Neural progenitor cell (in vitro differentiated cells): ENCODE results near the gene CSRNP3. TPM values are rescaled to one million over a fixed set of nuclear protein-coding genes. Genes with fewer than 3 reads are reported as not detected.
A peak's percentile ranks its signal among the peaks of the same experiment; 100 is the strongest.

Experiments
- DNase-seq: peaks from one replicate; pipeline ENCODE4 v3.0.0-alpha.2; 2016; ENCODE audit warnings: low spot score
- H2AFZ ChIP-seq: fragments of 200-600 bp; sonication (generic); replicated peaks from 2 replicates; pipeline ENCODE4 v1.6.1; 2016; ENCODE audit warnings: antibody characterized with exemption
- H3F3A ChIP-seq: fragments of 200-600 bp; sonication (generic); 2 replicates; pipeline ENCODE4 v1.6.1; 2016; ENCODE audit warnings: antibody characterized with exemption, low read depth
- H3K27ac ChIP-seq: fragments of 200-600 bp; sonication (generic); 2 replicates; pipeline ENCODE4 v1.5.1; 2016; ENCODE audit warnings: mild to moderate bottlenecking
- H3K27me3 ChIP-seq: fragments of 200-600 bp; sonication (generic); 2 replicates; pipeline ENCODE4 v1.6.1; 2016; ENCODE audit warnings: mild to moderate bottlenecking, moderate library complexity
- H3K36me3 ChIP-seq: fragments of 200-600 bp; sonication (generic); 2 replicates; pipeline ENCODE4 v1.5.1; 2016
- H3K4me1 ChIP-seq: fragments of 200-600 bp; sonication (generic); 2 replicates; pipeline ENCODE4 v1.6.1; 2016; ENCODE audit warnings: mixed run types
- H3K4me2 ChIP-seq: fragments of 200-600 bp; sonication (generic); 2 replicates; pipeline ENCODE4 v1.6.1; 2016
- H3K4me3 ChIP-seq: fragments of 200-600 bp; sonication (generic); 2 replicates; pipeline ENCODE4 v1.5.1; 2016
- H3K79me2 ChIP-seq: fragments of 200-600 bp; sonication (generic); 2 replicates; pipeline ENCODE4 v1.6.1; 2016; ENCODE audit warnings: low read depth
- H3K9ac ChIP-seq: fragments of 200-600 bp; sonication (generic); 2 replicates; pipeline ENCODE4 v1.6.1; 2016
- H3K9me3 ChIP-seq: fragments of 200-600 bp; sonication (generic); 2 replicates; pipeline ENCODE4 v1.5.1; 2016; ENCODE audit warnings: low read depth
- H4K20me1 ChIP-seq: fragments of 200-600 bp; sonication (generic); 2 replicates; pipeline ENCODE4 v1.6.1; 2016; ENCODE audit warnings: low read depth
- H3K27ac Mint-ChIP-seq: 3 replicates; pipeline ENCODE4 v1.8.0; 2021; ENCODE audit warnings: mixed read lengths
- H3K27me3 Mint-ChIP-seq: 2 replicates; pipeline ENCODE4 v1.8.0; 2022; ENCODE audit warnings: low read depth, mild to moderate bottlenecking, inconsistent platforms, moderate library complexity, mixed read lengths; ENCODE audit not compliant: insufficient read depth
- H3K36me3 Mint-ChIP-seq: 3 replicates; pipeline ENCODE4 v1.8.0; 2021; ENCODE audit warnings: mixed read lengths
- H3K4me1 Mint-ChIP-seq: 3 replicates; pipeline ENCODE4 v1.8.0; 2021; ENCODE audit warnings: mixed read lengths
- H3K4me3 Mint-ChIP-seq: 3 replicates; pipeline ENCODE4 v1.8.0; 2021; ENCODE audit warnings: mild to moderate bottlenecking, moderate library complexity, mixed read lengths
- H3K9me3 Mint-ChIP-seq: 3 replicates; pipeline ENCODE4 v1.8.0; 2020; ENCODE audit warnings: mixed read lengths
- EZH2 ChIP-seq: fragments of 200-600 bp; sonication (generic); IDR thresholded peaks from 2 replicates; pipeline ENCODE4 v1.6.1; 2017; ENCODE audit warnings: antibody characterized with exemption, mild to moderate bottlenecking, moderate library complexity
- EZH2phosphoT487 ChIP-seq: fragments of 200-600 bp; sonication (generic); IDR thresholded peaks from 2 replicates; pipeline ENCODE4 v1.6.1; 2017; ENCODE audit warnings: antibody characterized with exemption
- total RNA-seq: library from RNA; depleted of rRNA; stranded (reverse); fragments of >200 nt; gene quantifications from 2 replicates; pipeline ENCODE4 v1.2.3, GENCODE V29; 2015; ENCODE audit warnings: low replicate concordance
- TF ChIP-seq, protein P1 (sequence below): fragments of 200-600 bp; sonication (generic); IDR thresholded peaks from 2 replicates; pipeline ENCODE4 v1.5.1; 2017; ENCODE audit warnings: antibody characterized with exemption, mild to moderate bottlenecking

CSRNP3 gene
- total RNA-seq, 1 donor from 2014 or later: 16.9 TPM

DNA sequence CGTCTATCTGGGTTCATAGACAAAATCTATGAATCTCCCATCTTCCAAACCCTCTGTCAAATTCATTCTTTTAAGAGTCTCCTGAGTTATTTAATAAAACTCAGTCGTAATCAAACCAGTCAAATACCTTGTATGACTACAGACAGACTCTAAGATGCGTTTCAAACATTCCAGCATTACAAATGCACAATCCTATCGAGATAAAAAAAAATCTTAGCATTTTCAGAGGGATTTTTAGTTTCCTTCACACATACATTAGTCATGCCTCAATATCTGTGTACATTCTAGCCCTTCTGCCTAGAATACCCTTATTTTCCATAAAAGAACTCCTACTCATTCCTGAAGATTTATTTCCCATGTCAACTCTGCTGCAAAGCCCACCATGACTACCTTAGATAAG, 96.5 kb downstream of the CSRNP3 start:
- no peak overlapping the region for H3K27ac Mint-ChIP-seq
- H3K27me3 Mint-ChIP-seq: no peaks in the 10 kb centered on the region
- H3K27ac ChIP-seq: no peak overlapping the region
- H3K9ac ChIP-seq: no peak overlapping the region
- peaks cover 9% of the 10 kb centered on the region for H3K4me1 ChIP-seq
- TF ChIP-seq EZH2 (no peak), EZH2phosphoT487 (no peak)
- TF ChIP-seq, protein P1, sequence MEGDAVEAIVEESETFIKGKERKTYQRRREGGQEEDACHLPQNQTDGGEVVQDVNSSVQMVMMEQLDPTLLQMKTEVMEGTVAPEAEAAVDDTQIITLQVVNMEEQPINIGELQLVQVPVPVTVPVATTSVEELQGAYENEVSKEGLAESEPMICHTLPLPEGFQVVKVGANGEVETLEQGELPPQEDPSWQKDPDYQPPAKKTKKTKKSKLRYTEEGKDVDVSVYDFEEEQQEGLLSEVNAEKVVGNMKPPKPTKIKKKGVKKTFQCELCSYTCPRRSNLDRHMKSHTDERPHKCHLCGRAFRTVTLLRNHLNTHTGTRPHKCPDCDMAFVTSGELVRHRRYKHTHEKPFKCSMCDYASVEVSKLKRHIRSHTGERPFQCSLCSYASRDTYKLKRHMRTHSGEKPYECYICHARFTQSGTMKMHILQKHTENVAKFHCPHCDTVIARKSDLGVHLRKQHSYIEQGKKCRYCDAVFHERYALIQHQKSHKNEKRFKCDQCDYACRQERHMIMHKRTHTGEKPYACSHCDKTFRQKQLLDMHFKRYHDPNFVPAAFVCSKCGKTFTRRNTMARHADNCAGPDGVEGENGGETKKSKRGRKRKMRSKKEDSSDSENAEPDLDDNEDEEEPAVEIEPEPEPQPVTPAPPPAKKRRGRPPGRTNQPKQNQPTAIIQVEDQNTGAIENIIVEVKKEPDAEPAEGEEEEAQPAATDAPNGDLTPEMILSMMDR: no peak
- H3K4me1 Mint-ChIP-seq: peaks cover 40% of the 10 kb centered on the region
- H3K4me3 Mint-ChIP-seq: no peak overlapping the region
- H3K36me3 Mint-ChIP-seq: peaks cover 2% of the 10 kb centered on the region
- H3K4me2 ChIP-seq: no peak overlapping the region
- no peaks in the 10 kb centered on the region for H3K27me3 ChIP-seq
- peaks cover 6% of the 10 kb centered on the region for H3F3A ChIP-seq
- no peaks in the 10 kb centered on the region for H3K9me3 Mint-ChIP-seq
- no peaks in the 10 kb centered on the region for H4K20me1 ChIP-seq
- H3K36me3 ChIP-seq: no peaks in the 10 kb centered on the region
- DNase-seq: no peak
- H3K79me2 ChIP-seq: no peaks in the 10 kb centered on the region
- H3K4me3 ChIP-seq: no peak overlapping the region
- no peak overlapping the region for H2AFZ ChIP-seq
- no peaks in the 10 kb centered on the region for H3K9me3 ChIP-seq

DNA sequence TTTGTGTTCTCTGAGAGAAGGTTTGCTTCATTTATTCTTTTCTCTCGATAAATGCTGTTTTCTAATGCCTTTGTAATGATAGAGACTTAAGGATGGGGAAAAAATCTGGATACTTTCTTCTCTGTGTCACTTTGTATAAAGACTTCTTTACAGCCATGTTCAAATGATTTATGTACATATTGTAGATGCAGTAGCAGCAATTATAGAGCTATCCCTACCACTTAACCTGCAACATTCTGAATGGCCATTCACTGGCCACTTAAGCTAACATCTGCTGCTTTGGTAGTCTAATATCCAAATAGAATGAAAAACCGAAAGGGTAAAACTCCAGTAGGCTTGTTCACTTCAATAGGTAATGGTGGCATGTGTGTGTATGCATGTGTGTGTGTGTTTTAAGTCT, 97.8 kb downstream of the CSRNP3 start:
- Mint-ChIP-seq H3K9me3 (no peaks in the 10 kb centered on the region), H3K36me3 (peaks cover 2% of the 10 kb centered on the region), H3K4me3 (no peak overlapping the region), H3K27me3 (no peaks in the 10 kb centered on the region), H3K4me1 (peaks cover 45% of the 10 kb centered on the region), H3K27ac (no peak overlapping the region)
- H3K9ac ChIP-seq: no peak overlapping the region
- H4K20me1 ChIP-seq: no peaks in the 10 kb centered on the region
- peaks cover 13% of the 10 kb centered on the region for H3K4me1 ChIP-seq
- H3K27ac ChIP-seq: no peak overlapping the region
- no peaks in the 10 kb centered on the region for H3K36me3 ChIP-seq
- no peak overlapping the region for H2AFZ ChIP-seq
- no peak for TF ChIP-seq EZH2phosphoT487
- no peak for TF ChIP-seq EZH2
- TF ChIP-seq, protein P1: no peak
- H3K79me2 ChIP-seq: no peaks in the 10 kb centered on the region
- no peak for DNase-seq
- peaks cover 13% of the 10 kb centered on the region for H3F3A ChIP-seq
- no peak overlapping the region for H3K4me2 ChIP-seq
- H3K27me3 ChIP-seq: no peaks in the 10 kb centered on the region
- H3K4me3 ChIP-seq: no peak overlapping the region
- no peaks in the 10 kb centered on the region for H3K9me3 ChIP-seq

GRCh38 chr2:165568361-165568760, 98.9 kb downstream of the CSRNP3 start:
- peaks cover 2% of the 10 kb centered on the region for H3K36me3 Mint-ChIP-seq

More at GRCh38 chr2:165568361-165568760, 98.9 kb downstream of the CSRNP3 start:
- Histone ChIP-seq H3K4me1 (peaks cover 20% of the 10 kb centered on the region), H3K9me3 (no peaks in the 10 kb centered on the region), H3K9ac (no peak overlapping the region), H3K4me2 (no peak overlapping the region), H3K27me3 (no peaks in the 10 kb centered on the region), H3K79me2 (peaks cover 2% of the 10 kb centered on the region), H3K4me3 (no peak overlapping the region), H3K36me3 (no peaks in the 10 kb centered on the region), H2AFZ (no peak overlapping the region), H3F3A (peaks cover 16% of the 10 kb centered on the region), H4K20me1 (no peaks in the 10 kb centered on the region), H3K27ac (no peak overlapping the region)
- Mint-ChIP-seq H3K27ac (no peak overlapping the region), H3K9me3 (no peaks in the 10 kb centered on the region), H3K4me1 (peaks cover 41% of the 10 kb centered on the region), H3K4me3 (no peak overlapping the region), H3K27me3 (no peaks in the 10 kb centered on the region)
- DNase-seq: peak; percentile 15
- TF ChIP-seq, protein P1: no peak
- no peak for TF ChIP-seq EZH2
- TF ChIP-seq EZH2phosphoT487: no peak
